NCI-H1105 treated with DMSO at 0.1 percent for 48 hours (cell line): Measurements from ENCODE around the gene HAO2.
"Not testable (repeated sequence)": the region's sequence is repeated elsewhere in the genome, so short reads cannot be mapped to it uniquely, and the experiment has no call there.

Experiments used
- DNase-seq: peaks from one replicate; lab custom pipeline; 2025; lab: John Stamatoyannopoulos, UW

Gene HAO2

GRCh38 chr1:119347858-119348257, 20.7 kb upstream of the HAO2 start:
- no peak for DNase-seq

- no peak for DNase-seq
Measured at GRCh38 chr1:119348941-119349340, 19.6 kb upstream of the HAO2 start.

- DNase-seq = not testable (repeated sequence)
Measured at GRCh38 chr1:119350866-119351265, 17.7 kb upstream of the HAO2 start.

- DNase-seq = no peak
Measured at GRCh38 chr1:119351997-119352396, 16.6 kb upstream of the HAO2 start.

GRCh38 chr1:119353836-119354235, 14.7 kb upstream of the HAO2 start:
- no peak for DNase-seq

- DNase-seq = no peak
Measured at GRCh38 chr1:119358636-119359035, 9.9 kb upstream of the HAO2 start.

- no peak for DNase-seq
Measured at GRCh38 chr1:119359730-119360129, 8.9 kb upstream of the HAO2 start.

GRCh38 chr1:119361205-119361604, 7.4 kb upstream of the HAO2 start:
- no peak for DNase-seq

- DNase-seq = no peak
Measured at GRCh38 chr1:119361620-119362344, 6.8 kb upstream of the HAO2 start.

GRCh38 chr1:119363162-119363561, 5.4 kb upstream of the HAO2 start:
- DNase-seq = no peak

GRCh38 chr1:119364640-119365039, 3.9 kb upstream of the HAO2 start:
- DNase-seq = no peak

GRCh38 chr1:119366424-119366823, 2.2 kb upstream of the HAO2 start:
- DNase-seq = no peak

- peak; percentile 25 for DNase-seq
Measured at GRCh38 chr1:119367432-119368124, 1.0 kb upstream of the HAO2 start.

GRCh38 chr1:119370748-119371147, 2.2 kb downstream of the HAO2 start:
- no peak for DNase-seq

GRCh38 chr1:119371815-119372214, 3.2 kb downstream of the HAO2 start:
- no peak for DNase-seq

GRCh38 chr1:119372503-119373086, 4.0 kb downstream of the HAO2 start:
- peak; percentile 31 for DNase-seq

GRCh38 chr1:119373465-119373864, 4.9 kb downstream of the HAO2 start:
- DNase-seq = no peak

GRCh38 chr1:119374208-119374874, 5.8 kb downstream of the HAO2 start:
- DNase-seq = no peak

- no peak for DNase-seq
Measured at GRCh38 chr1:119375366-119375765, 6.8 kb downstream of the HAO2 start.

- no peak for DNase-seq
Measured at GRCh38 chr1:119376594-119376993, 8.0 kb downstream of the HAO2 start.

GRCh38 chr1:119377594-119377993, 9.0 kb downstream of the HAO2 start:
- DNase-seq = not testable (repeated sequence)

- DNase-seq = no peak
Measured at GRCh38 chr1:119379117-119379516, 10.5 kb downstream of the HAO2 start.

GRCh38 chr1:119380304-119380703, 11.7 kb downstream of the HAO2 start:
- no peak for DNase-seq
